Panc1 (cell line): ENCODE measurements around the gene CDO1.

Source experiments
- CTCF ChIP-seq: fragments of 450-650 bp; IDR thresholded peaks from 2 replicates; pipeline ENCODE4 v1.5.1; 2017; ENCODE audit warnings: mild to moderate bottlenecking
- POLR2AphosphoS5 ChIP-seq: IDR thresholded peaks from 2 replicates; pipeline ENCODE4 v1.6.1; 2012; ENCODE audit warnings: mild to moderate bottlenecking, low read depth, low read length, moderate library complexity
- REST ChIP-seq, 2 experiments: IDR thresholded peaks; 2 replicates each; pipeline ENCODE4 v1.6.1; 2011 to 2012; ENCODE audit warnings: low read depth in 2 of 2, control low read depth in 1 of 2, low read length in 1 of 2, mild to moderate bottlenecking in 1 of 2, moderate library complexity in 1 of 2; ENCODE audit not compliant: insufficient read depth in 1 of 2
- TCF7L2 ChIP-seq: IDR thresholded peaks from 2 replicates; pipeline ENCODE4 v1.6.1; 2011; ENCODE audit warnings: mild to moderate bottlenecking, low read depth, low read length, inconsistent platforms

GRCh38 chr5:115788440-115788839 is 28.0 kb downstream of the CDO1 start:
- no peak for TF ChIP-seq CTCF
- TF ChIP-seq POLR2AphosphoS5: no peak
- no peak for TF ChIP-seq REST (IDR thresholded peaks at IDR 0.05; ENCODE audit: insufficient read depth in 1 of 2, low read depth in 2 of 2, low read length in 1 of 2)
- TF ChIP-seq TCF7L2: no peak
